Testis (tissue), 2 donors: Measurements from ENCODE around the gene SLC39A3.

Source experiments
- CTCF ChIP-seq, 3 experiments: fragments of 450-650 bp in 2 of 3; fragments of 200-600 bp in 1 of 3; sonication (generic) in 1 of 3; IDR thresholded peaks; one replicate each; pipeline ENCODE4 v1.5.1; 2016 to 2019; ENCODE audit warnings: antibody characterized with exemption in 3 of 3, mild to moderate bottlenecking in 2 of 3, moderate library complexity in 1 of 3
- POLR2A ChIP-seq: fragments of 450-650 bp; IDR thresholded peaks from one replicate; pipeline ENCODE4 v1.6.1; 2017; ENCODE audit warnings: antibody characterized with exemption, mild to moderate bottlenecking, moderate library complexity

DNA sequence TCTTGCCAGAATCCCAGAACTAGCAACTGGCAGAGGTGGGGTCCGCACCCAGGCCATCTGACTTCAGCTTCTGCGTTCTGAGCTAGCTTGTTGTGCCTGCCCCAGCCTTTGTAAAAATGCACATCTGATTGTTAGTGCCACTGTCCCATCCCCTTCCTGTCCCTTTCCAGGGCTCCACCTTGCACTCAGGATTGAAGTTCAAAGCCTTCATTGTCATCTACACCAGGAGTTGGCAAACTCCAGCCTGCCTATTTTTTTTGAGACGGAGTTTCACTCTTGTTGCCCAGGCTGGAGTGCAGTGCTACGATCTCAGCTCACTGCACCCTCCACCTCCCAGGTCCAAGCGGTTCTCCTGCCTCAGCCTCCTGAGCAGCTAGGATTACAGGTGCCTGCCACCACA is 48.4 kb upstream of the SLC39A3 start:
- TF ChIP-seq CTCF (IDR thresholded peaks at IDR 0.05): no peak
- TF ChIP-seq POLR2A: no peak
